Stimulated activated CD8-positive, alpha-beta memory T cell treated with anti-CD3 and anti-CD28 coated beads, Interleukin-2, amount 100 ng/mL, for 1 hour (primary cell): ENCODE data around the gene NEK3.
"Not testable (repeated sequence)": the region's sequence is repeated elsewhere in the genome, so short reads cannot be mapped to it uniquely, and the experiment has no call there.

Experiments used
- DNase-seq, 2 donors: peaks; one replicate each; pipeline ENCODE4 v3.0.0-alpha.2; 2020; ENCODE audit warnings: low read depth in 2 of 2

The NEK3 gene

DNA sequence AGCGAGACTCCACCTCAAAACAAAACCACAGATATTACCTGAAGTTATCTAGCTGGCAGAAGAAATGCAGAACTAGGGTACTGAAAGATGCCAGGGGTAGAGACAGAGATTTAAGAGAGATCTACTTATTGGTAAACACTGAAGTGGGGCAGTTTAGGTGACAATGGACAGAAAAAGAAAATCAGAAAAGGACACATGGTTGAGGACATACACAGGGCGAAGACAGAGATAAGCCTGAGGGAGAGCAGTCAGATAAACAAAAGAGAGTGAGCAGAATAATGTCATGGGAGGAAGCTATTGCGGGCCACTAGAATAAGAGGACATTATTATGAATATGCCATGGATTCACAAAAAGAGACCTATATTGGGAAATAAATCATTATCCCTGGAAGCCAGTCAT is 33.9 kb downstream of the NEK3 start:
- DNase-seq = no peak

GRCh38 chr13:52118595-52118994 is 40.8 kb downstream of the NEK3 start:
- DNase-seq = no peak

- DNase-seq = no peak
These were observed 41.3 kb downstream of the NEK3 start for GRCh38 chr13:52118095-52118494.

GRCh38 chr13:52112591-52112990 is 46.8 kb downstream of the NEK3 start:
- DNase-seq = no peak

DNA sequence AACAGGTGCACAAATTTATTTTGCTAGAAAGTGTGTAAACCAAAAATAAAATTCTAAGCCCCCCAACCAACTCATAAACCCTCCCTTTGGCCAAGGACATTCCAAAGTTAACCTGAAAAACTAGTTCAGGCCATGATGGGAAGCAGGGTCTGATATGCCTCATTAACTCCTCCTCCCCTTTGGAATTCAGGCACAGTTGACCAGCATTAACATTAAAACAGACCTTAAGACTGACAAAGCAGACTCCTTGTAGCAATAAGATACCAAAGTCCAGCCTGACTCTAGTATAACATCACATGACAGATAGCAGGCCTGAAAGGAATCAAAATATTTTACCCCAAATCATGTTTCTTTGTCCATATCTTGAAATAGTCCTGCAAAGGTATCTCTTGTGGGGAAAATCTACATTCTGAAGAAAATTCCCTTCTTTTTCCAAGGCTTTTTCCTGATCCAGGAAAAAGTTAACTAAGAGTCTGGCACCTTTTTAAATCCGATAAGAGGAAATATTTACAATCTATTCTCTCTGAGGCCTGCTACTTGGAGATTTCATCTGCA is 50.2 kb downstream of the NEK3 start:
- DNase-seq = no peak

DNA sequence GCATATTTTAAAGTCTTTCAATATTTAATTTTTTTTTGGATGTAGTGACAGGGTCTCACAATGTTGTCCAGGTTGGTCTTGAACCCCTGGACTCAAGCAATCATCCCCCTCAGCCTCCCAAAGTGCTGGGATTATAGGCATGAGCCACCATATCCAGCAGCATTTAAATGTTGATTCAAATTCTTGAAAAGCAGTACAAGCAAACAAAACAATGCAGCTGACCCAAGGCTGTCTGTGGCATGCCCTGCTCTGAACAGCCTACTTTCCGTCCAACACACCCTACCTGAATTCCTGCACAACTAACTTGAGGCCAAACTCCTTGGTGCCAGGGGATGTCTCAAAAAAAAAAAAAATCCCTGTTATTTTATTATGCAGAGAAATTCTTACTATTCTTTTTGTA is 53.6 kb downstream of the NEK3 start:
- no peak for DNase-seq

DNA sequence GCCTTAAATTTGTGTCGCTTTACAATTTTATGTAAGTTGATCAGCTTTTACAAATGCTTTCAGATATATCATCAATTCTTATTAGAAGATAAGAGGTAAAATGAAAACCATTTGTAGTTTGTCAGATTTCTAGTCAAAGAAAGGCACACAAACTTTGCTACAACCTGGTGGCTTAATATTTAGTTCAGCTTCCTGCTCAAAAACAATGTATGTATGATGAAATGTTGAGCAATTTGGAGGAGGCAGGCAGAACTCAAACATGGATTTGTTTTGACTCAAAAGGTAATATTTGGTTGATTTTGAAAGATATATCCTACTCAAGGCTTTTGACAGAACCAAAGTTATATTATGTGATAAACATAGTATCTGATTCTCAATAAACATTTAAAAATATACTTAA is 54.8 kb downstream of the NEK3 start:
- DNase-seq = no peak

GRCh38 chr13:52103386-52103785 is 56.0 kb downstream of the NEK3 start:
- DNase-seq = no peak

GRCh38 chr13:52102423-52102822 is 57.0 kb downstream of the NEK3 start:
- not testable (repeated sequence) for DNase-seq

GRCh38 chr13:52097197-52097596 is 62.2 kb downstream of the NEK3 start:
- DNase-seq = no peak

DNA sequence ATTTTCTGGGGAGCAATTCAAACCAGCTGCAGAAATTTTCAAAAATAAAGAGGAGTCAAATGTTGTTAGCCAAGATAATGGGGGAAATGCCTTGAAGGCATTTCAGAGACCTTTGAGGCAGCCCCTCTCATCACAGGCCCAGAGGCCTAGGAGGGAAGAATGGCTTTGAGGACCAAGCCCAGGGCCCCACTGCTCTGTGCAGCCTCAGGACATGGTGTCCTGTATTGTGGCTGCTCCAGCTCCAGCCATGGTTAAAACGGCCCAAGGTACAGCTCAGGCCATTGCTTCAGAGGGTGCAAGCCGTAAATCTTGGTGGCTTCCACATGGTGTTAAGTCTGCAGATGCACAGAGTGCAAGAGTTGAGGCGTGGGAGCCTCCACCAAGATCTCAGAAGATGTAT is 62.6 kb downstream of the NEK3 start:
- DNase-seq = no peak

- no peak for DNase-seq
These were observed 63.3 kb downstream of the NEK3 start for GRCh38 chr13:52096062-52096461.

GRCh38 chr13:52092087-52092486 is 67.3 kb downstream of the NEK3 start:
- DNase-seq = no peak

GRCh38 chr13:52091473-52091872 is 67.9 kb downstream of the NEK3 start:
- DNase-seq = no peak

DNA sequence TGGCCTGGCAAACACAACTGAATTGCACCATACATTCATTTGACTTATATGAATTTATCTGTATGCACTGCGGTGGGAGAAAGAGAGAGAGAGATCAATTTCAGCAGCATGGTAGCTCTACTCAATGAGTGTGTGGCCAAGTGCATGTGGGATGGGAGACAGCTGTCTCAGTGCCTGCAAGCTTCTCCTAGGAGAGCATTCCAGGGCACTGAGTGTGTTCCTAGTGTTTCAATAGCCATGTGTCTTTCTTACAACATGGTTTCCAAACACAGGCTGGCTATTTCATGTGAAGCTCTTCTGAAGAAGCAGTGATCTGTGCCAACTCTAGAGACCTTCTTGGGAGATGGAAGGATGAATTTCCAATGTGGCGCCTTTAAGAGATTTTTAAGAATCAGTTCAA is 74.0 kb downstream of the NEK3 start:
- no peak for DNase-seq

GRCh38 chr13:52084981-52085380 is 74.4 kb downstream of the NEK3 start:
- not testable (repeated sequence) for DNase-seq
